Measurements from ENCODE around the gene TCAF2.
"Not testable (repeated sequence)": the region's sequence is repeated elsewhere in the genome, so short reads cannot be mapped to it uniquely, and the experiment has no call there.

The TCAF2 gene

DNA sequence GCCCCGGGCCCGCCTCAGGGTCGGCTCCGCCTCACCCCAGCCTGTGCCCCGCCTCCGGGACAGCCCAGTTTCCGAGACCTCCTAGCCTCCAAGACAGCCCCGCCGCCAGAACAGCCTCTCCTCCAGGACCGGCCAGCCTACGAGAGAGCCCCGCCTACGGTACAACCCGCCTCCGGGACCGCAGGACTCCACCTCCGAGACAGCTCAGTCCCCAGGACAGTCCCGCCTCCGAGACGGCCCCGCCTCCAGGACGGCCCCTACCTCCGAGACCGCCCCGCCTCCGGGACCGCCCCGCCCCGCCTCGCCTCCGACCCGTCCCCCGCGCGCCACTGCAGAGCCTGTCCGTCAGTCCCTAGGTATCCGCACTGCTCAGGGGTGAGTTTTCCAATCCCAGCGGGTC, at the start of gene TCAF2:
TCAF2 (plus strand) TSS at position 329 of the 400 bp plus-strand sequence.
- DNase-seq (ENCODE audit: low read depth): peak; percentile 59

DNA sequence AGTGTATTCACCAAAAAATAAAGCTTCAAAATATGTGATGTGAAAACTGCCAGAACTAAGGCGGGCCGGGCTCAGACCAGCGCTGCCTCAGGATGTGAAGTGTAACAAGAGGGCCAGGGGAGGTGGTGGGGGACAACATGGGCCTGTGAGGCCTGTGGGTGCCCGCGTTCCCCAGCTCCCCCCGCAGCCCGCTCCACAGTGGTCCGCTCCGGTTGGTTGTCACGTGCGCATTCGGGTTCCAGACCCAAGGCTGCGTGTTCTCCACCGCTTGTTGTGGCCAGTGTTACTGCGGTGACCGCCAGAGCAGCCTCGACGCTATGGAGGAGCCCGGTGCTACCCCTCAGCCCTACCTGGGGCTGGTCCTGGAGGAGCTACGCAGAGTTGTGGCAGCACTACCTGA, 49.3 kb upstream of the TCAF2 start, which contains the start of gene CTAGE15:
CTAGE15 (plus strand) TSS at position 301 of the 400 bp plus-strand sequence; CDS start at position 318, 17 bp downstream.
- not testable (repeated sequence) for DNase-seq (ENCODE audit: low read depth)

DNA sequence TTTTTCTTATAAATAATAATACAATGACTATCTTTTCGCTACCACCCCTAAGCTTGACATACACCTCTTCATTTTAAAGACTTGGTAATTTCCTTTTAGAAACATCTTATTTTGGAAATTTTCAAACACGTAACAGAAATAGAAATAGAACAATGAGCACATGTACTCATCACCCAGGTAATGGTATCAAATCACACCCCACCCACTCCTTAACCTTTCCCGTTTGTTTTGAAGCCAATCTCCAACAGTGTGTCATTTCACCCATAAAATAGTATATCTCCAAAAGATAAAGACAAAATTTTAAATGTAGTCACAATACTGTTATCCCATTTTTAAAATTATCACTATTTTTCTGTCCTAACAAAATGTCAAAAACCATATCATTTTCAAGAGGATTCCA, 32.6 kb upstream of the TCAF2 start:
- not testable (repeated sequence) for DNase-seq (ENCODE audit: low read depth)

DNA sequence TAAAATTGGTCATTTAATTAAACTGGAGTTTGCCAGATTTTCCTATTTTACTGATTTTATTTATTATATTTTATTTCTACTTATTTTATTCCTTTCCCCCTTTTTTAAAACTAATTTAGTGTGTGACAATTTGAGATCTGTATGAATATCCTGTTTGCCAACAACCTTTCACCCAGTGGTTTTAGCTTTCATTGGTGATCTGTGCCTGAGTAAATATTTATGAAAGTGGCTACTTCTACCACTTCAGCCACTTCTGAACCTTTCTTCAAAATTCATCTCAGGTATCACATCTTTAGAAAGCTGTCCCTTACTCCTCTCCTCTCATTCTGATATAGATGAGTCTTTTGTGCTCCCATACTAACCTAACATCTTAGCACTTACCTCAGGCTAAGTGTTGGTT, 30.9 kb upstream of the TCAF2 start:
- DNase-seq (ENCODE audit: low read depth): not testable (repeated sequence)

DNA sequence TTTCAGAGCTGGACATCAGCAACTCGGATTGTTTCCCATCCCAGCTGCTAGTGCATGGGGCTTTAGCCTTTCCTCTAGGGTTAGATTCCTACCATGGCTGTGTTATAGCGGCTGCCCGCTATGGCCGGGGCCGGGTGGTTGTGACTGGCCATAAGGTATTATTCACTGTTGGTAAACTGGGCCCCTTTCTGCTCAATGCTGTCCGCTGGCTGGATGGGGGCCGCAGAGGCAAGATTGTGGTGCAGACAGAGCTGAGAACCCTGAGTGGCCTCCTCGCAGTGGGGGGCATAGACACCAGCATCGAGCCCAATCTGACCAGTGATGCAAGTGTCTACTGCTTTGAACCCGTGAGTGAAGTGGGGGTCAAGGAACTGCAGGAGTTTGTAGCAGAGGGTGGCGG, 22.7 kb upstream of the TCAF2 start:
- DNase-seq (ENCODE audit: low read depth): not testable (repeated sequence)

DNA sequence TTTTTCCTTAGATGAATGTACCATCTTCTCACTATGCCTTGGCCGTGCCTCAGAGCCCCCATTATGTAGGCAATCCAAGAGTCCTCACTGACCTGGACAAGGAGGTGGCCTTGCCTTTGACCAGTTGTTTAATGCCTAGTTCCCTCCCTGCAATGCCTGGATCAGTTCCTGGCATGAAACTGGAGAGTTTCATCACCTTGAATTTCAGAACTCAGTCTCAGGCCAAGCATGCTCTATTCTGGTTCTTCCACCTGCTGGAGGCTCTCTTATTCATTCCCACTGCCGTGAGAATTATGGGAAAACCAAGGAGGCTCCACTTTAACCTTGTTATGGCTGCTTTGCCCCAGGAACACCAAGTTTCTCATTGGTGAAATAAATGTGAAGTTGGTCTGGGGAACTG, 17.2 kb upstream of the TCAF2 start:
- not testable (repeated sequence) for DNase-seq (ENCODE audit: low read depth)

DNA sequence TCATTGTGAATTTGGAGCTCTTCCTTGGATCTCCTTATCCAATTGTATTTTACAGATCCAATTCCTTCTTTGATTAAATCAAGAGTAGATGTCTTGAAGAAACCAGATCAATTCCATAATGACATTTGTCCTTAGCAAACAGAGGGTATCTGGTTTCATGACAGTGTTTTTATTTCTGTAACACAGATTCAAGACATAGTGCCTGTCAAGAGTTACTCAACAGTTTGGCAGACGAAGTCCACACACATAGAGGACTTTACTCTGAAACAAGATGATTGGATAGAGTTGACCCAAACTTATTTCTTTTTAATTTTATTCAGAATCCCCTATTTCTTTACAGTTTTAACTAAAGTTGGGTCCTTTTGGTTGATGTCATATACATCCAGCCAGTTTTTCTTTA, 14.7 kb upstream of the TCAF2 start:
- DNase-seq (ENCODE audit: low read depth): not testable (repeated sequence)

DNA sequence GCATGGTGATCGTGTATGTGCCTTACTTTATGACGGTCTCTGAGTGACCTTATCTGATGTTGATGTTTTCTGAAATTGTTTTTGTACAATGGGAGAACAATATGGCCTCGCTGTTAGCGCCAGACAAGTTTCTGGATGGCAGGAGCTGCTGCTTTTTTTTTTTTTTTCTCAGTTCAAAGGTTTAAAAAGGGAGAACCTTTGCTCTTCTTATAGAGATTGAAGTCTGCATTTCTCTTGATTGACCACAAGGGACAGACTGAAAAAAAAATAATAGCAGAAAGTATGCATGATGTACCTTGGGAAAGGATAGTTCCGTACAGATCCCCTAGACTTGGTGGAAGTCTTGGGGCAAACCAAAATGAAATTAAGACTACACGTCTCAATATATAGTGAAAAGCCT, 5.2 kb upstream of the TCAF2 start:
- DNase-seq (ENCODE audit: low read depth): not testable (repeated sequence)

DNA sequence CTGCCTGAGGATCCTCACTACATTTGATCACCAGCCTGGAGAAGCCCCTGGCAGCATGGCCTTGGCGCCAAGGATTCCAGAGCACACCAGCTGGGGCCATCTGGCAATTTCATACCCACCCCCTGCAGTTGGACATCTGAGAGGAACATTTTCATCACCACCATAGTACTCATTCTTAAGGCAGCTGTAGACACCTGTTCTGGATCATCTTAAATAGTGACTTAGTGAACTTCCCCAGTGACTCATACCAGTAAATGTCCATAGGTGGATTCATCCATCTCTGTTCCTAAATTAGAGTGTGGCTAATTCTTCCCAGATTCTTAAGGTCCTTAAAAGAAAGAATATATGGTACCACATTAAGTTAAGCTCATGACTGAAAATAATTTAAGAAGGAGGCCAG, 3.6 kb upstream of the TCAF2 start:
- not testable (repeated sequence) for DNase-seq (ENCODE audit: low read depth)

DNA sequence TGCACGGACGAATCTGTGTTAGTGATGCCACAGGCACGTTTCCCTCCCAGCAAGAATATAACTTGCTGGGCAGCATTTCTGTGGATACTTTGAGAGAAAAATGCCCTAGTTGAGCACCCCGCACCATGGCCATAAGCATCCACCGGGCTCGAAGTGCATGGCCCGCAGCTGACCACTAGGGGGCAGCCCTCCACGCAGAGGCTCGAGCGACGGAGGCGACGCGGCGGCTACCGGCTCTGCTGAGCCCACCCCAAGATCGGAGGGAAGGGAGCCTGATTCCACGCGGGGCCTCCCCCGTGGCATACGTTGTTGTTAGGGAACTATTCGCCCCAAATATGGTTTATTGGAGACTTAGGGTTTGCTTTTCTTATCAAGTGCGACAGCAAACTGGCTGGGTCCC, 716 bp upstream of the TCAF2 start:
- not testable (repeated sequence) for DNase-seq (ENCODE audit: low read depth)

DNA sequence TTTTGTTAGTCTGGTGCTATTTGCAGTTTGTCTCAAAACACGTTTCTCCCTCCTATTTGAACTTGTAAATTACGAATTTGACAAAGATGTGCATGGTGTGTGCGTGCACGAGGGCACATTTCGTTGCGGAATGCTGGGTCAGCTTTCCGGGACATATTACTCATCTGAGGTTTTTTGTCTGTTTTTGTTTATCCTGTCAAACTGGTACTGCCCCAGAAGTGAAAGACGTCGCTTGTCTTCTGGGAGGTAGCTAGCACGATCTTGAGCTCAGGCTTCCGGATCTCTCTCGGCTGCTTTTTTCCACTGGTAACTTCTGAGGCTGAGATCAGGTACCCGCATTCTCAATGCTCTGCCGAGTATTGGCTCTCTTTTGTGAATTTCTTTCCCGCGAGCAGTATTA, 401 bp downstream of the TCAF2 start:
- DNase-seq (ENCODE audit: low read depth): not testable (repeated sequence)

DNA sequence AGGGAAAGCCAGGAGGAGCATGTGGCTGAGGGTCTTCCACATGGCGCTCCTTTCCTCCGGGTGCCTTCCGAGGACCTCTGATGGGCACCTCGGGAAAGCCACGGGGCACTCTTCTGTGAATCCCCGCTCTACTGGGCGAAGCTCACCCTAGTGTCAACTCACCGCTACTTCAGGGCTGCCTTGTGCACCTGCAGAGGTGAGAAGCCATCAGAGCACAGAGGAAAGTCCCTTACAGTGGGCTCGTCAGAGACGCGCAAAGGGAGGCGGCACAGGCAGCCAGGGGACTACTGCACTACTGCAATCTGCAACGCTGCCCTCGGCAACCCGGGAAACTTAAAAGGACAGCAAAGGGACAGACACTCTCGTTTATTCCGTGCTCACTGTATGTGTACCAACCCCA, 1.4 kb downstream of the TCAF2 start:
- not testable (repeated sequence) for DNase-seq (ENCODE audit: low read depth)

DNA sequence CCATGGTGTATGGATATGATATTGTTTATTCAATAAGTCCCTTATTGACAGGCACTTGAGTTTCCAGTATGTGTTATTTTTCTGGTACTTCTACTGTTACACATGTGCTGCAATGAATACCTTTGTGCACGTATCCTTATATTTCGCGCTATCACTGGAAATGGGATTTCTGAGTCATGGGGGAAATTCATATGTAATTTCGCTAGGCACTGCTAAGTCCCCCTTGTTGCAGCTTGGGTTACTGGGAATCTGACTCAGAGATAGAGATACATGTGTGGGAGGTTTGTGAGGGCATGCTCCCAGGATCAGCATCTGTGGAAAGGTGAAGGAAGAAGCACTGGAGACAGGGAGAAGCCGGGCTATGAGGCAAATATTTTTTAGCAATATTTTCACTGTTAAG, 9.9 kb downstream of the TCAF2 start:
- DNase-seq (ENCODE audit: low read depth): not testable (repeated sequence)

DNA sequence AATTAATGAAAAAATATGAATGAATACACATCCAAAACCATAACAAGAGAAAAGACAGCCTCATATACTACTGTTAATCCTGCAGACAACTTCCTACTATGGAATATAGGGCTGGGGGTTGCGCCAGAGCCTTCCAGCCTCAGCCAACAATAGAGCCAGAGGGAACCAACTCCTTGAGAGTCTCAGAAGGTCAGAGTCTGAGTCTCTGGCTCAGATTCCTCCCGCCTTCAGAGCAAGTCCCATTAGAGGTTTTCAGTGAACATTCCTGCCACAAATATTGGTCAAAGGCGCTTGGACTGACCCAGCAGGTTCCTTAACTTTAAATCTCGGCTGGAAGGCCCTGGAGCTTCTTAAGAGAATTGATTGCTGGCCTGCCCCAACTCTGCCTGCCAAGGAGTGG, 11.7 kb downstream of the TCAF2 start:
- DNase-seq (ENCODE audit: low read depth): not testable (repeated sequence)

DNA sequence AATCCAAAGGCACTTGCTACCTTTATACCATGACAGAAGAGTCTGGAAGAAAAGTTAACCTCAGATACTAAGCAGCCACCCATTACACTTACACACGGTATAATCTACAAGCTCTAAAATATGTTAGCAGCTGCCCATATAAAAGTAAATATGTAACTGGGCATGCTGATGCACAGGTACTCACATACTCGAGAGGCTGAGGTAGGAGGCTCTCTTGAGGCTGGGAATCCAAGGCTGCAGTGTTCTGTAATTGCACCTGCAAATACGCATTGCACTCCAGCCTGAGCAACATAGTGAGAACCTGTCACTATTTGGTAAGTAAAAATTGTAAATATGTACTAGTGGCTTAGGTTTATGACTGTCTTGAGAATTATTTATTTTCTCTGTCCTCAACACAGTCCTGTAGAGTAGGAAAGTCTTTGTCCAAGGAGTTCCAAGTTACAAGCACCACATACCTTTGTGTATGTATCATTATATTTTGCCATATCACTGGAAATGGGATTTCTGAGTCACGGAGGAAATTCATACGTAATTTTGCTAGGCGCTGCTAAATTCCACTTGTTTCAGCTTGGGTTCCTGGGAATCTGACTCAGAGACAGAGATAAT, 12.3 kb downstream of the TCAF2 start:
- not testable (repeated sequence) for DNase-seq (ENCODE audit: low read depth)

DNA sequence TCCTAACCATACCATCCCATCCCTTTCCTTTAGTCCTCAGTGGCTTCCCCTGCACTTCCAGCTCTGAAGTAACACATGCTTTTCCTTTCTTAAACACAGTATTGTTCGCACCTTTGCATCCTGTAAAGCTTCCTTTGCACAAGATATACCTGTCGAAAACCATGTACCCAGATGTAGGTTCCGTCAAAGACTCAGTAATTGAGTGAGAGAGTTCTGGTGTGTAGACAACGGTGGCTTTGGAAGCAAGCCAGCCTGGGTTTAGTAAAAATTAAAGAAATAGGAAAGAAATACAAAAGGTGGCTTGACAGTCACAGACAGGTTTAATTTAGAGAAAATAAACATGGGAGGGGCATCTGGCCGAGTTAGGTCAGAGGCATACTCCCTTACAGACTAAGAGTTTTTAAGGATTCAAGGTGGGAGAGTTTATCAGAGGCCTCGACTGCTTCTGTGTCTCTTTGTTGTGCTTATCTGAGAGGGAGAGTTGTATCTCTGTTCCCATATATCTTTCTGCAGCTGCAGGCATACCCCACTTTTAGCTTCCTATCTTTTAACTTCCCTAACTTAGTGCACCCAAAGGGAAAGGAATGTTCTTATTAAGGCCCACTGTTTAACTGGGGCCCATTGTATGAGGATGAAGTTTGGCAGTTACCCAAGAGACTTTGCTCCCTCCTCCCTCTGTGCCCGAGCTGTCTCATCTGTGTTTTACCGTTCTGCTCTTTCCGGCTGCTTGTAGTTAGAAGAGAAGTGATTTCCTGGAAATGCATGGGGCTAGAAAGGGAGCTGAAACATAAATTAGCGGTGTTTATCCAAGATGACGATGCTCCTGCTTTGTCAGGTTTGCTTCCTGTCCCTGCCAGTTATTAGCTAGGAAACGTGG, 14.8 kb downstream of the TCAF2 start:
- not testable (repeated sequence) for DNase-seq (ENCODE audit: low read depth)

DNA sequence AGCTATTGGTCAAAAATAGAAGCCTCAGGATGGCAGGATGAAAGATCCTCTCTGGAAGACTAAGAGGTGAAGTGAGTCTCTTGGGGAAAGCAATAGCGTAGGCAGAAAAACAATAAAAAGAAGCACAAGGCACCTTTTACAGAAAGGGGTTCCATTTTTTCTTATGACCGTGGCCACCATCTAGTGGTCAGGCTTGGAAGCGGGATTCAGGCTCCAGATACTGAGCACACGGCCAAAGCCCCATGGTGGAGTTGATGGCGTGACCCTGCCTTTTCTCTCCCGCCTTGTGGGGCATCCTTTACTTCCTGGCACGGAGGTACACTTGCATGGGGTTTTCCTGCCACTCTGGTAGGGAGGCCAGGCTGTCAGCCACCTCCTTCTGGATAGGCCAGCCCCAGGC, 18.6 kb downstream of the TCAF2 start:
- DNase-seq (ENCODE audit: low read depth): not testable (repeated sequence)

DNA sequence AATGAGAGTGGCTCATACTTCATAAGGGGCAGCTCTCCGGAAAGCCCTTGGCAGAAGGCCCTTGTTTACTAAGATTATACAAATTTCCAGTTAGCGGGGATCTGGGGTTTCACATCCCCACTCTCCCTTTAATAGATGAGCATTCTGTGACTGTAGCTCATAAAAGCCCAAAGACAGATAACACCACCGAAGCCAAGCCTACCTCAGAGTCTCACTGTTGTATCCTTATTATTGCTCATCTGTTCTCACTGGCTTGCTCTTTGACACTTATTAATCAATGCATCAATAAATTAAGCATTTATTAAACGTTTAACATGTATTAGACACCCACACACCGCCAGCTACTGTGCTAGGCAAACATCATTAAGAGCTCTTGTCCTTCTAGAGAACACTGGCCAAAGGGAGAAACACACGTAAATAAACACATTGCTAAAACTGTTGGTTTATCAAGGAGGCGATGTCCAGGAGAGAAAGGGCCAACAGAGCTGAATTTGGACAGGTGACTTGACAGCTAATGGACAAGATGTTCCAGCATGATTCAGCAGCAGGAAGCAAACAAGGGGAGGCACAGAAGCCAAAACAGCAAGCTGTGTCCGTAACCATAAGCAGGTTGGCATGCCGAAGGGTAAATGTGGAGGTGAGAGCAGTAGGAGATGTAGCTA, 19.9 kb downstream of the TCAF2 start:
- DNase-seq (ENCODE audit: low read depth): not testable (repeated sequence)

DNA sequence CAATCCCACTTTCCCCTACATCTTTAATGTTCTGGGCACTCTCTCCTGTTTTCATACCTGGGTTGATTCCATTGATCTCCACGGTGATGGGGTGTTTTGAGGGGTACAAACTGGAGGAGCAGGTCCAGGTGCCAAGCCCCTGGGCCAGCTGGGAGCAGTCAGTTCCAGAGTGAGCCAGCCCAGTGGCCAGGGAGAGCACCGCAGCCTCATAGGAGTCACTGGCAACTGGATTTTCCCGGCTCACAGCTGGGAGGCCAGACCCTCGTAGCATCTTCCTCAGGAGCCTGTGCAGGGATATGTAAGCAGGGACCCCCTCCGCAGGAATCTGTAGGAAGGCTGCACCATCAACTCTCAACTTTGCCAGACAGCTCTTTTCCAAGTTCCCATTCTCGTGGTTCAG, 25.8 kb downstream of the TCAF2 start:
- not testable (repeated sequence) for DNase-seq (ENCODE audit: low read depth)

DNA sequence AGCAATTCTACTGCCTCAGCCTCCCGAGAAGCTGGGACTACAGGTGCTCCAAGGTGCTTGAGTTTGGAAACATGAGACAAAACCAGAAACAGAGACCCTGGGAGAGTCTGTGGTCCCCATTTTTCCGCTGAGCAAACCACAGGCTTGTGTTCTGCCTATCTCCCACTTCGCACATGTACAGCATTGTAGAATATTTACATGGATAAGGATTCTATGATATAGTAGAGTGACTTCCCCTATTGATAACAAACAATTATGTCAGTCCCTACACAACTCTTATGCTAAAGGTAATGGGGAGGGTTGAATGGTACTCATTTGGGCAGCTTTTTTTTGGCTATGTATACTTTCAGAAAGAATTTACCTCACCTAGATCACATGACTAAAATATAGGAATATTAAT, 29.1 kb downstream of the TCAF2 start:
- DNase-seq (ENCODE audit: low read depth): not testable (repeated sequence)

DNA sequence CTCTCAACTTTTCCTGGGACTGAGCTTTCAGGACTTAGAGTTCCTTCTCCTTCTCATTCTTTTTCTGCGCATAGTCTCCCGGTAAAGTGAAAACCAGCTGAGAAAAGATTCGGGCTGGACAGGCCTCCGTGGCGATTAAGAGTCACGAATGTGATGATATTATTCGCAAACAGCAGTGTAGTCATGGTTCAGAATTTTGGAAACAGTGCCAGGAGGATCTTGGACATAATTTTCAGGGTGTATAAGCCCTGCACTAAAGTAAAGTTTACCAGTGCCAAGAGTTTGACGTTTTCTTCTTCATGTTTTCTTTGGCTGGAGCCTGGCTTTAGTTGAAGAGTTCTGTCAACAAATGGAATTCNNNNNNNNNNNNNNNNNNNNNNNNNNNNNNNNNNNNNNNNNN, 29.7 kb downstream of the TCAF2 start:
- not testable (repeated sequence) for DNase-seq (ENCODE audit: low read depth)
